ENCODE measurements around the gene SHC3. TPM values are rescaled to one million over a fixed set of nuclear protein-coding genes. Genes with fewer than 3 reads are reported as not detected.

The SHC3 gene
- total and polyA plus RNA-seq, 2 experiments from 2014 or later = 0.30 to 0.54 TPM

DNA sequence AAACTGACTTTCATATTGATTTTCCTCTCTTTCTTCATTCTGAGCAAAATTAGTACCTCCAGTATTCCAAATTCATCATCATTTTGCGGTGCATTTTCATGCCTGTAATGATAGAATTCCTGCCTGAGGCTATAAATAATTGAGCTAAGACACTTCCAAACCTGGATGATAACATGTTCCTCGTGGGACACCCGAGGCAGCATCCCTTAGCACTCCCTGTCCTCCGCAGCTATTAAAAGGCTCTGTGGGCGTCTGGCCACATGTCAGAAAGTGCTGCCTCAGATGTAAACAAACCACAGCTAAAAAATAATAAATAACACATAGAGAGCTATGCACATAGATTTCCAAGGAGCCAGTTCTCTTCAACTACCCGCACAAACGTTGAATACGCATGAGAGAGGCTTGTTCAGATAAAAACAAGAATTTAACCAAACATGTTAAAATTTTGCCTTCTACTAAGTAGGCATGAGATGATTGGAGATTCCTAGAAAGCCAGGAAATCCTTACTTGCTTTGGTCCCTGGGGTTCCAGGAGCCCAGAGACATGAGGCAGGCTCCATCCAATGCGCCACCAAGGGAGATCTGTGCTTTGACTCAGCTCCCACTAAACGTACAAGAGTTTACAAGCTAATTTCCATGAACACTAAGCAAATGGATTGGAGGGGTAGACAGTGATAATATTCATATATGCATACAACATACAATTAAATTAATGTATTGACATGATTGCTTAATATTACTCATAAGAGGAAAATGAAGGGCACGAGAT is 82.7 kb downstream of the SHC3 start:
- H3K79me2 ChIP-seq (ENCODE audit: insufficient read depth) = no peaks in the 10 kb centered on the region
- no peak for TF ChIP-seq EZH2phosphoT487 (IDR thresholded peaks at IDR 0.05; ENCODE audit: insufficient read depth, low read depth)
- no peak for TF ChIP-seq EZH2 (IDR thresholded peaks at IDR 0.05; ENCODE audit: insufficient read depth, poor library complexity, severe bottlenecking)
- H3K4me1 ChIP-seq (ENCODE audit: insufficient read depth) = no peaks in the 10 kb centered on the region
- H4K20me1 ChIP-seq (ENCODE audit: insufficient read depth) = no peaks in the 10 kb centered on the region
- no peak overlapping the region for H3K4me2 ChIP-seq (ENCODE audit: unreplicated experiment)
- H3F3A ChIP-seq (ENCODE audit: insufficient read depth) = no peaks in the 10 kb centered on the region
- no peaks in the 10 kb centered on the region for H3K27me3 ChIP-seq (replicated peaks; ENCODE audit: insufficient read depth)
- H3K4me3 ChIP-seq = no peak overlapping the region
- no peak for DNase-seq
- H2AFZ ChIP-seq = no peak overlapping the region
- H3K36me3 ChIP-seq (ENCODE audit: low read depth) = no peaks in the 10 kb centered on the region
- 90 to 92% methylated on average over 11 of the region's 11 CpGs for WGBS, 2 experiments (ENCODE audit: low coverage in 1 of 2, low lambda C conversion rate in 2 of 2, missing lambda C conversion rate in 2 of 2)
- H3K9ac ChIP-seq = no peak overlapping the region
- H3K9me3 ChIP-seq (ENCODE audit: low read depth) = no peaks in the 10 kb centered on the region
- no peaks in the 10 kb centered on the region for H3K9me2 ChIP-seq (ENCODE audit: insufficient read depth)
- in situ Hi-C loops (cut with MboI) = no loop called here
- no peak overlapping the region for H3K27ac ChIP-seq

DNA sequence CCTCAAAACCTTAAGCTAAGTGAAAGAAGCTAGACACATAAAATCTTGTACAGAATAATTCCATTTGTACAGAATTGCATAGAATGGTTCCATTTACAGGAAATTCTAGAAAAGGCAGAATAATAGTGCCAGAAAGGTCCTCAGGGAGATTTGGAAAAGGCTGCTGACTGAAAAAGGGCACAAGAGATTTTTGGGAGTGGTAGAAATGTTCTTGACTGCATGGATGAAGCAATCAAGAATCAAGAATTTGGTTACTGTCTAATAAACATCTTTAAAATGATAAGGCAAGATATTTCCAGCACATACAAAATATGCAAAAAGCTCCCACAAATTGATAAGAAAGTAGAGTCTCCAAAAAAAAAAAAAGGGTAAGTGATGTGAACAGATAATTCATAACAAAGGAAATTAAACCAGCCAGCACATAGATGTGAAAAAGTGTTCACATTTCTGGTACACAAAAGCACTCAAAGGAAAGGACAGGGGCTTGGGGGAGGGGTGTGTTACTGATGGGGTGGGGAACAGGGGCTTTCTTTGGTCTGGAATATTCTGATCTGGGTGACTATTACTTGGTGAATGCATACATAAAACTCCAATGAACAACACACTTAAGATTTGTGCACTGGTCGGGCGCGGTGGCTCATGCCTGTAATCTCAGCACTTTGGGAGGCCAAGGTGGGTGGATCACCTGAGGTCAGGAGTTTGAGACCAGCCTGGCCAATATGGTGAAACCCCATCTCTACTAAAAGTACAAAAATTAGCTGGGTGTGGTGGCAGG is 85.2 kb downstream of the SHC3 start:
- H3K9me2 ChIP-seq (ENCODE audit: insufficient read depth) = no peaks in the 10 kb centered on the region
- H4K20me1 ChIP-seq (ENCODE audit: insufficient read depth) = no peaks in the 10 kb centered on the region
- H3K9me3 ChIP-seq (ENCODE audit: low read depth) = no peaks in the 10 kb centered on the region
- in situ Hi-C loops (cut with MboI) = no loop called here
- no peak overlapping the region for H3K9ac ChIP-seq
- no peaks in the 10 kb centered on the region for H3K36me3 ChIP-seq (ENCODE audit: low read depth)
- WGBS, 2 experiments (ENCODE audit: low coverage in 1 of 2, low lambda C conversion rate in 2 of 2, missing lambda C conversion rate in 2 of 2) = 92 to 94% methylated on average over 3 of the region's 3 CpGs
- H3K4me2 ChIP-seq (ENCODE audit: unreplicated experiment) = no peak overlapping the region
- H2AFZ ChIP-seq = no peak overlapping the region
- no peak for DNase-seq
- H3K79me2 ChIP-seq (ENCODE audit: insufficient read depth) = no peaks in the 10 kb centered on the region
- H3K27me3 ChIP-seq (replicated peaks; ENCODE audit: insufficient read depth) = no peaks in the 10 kb centered on the region
- no peaks in the 10 kb centered on the region for H3F3A ChIP-seq (ENCODE audit: insufficient read depth)
- H3K4me3 ChIP-seq = no peak overlapping the region
- no peak overlapping the region for H3K27ac ChIP-seq
- no peak for TF ChIP-seq EZH2phosphoT487 (IDR thresholded peaks at IDR 0.05; ENCODE audit: insufficient read depth, low read depth)
- TF ChIP-seq EZH2 (IDR thresholded peaks at IDR 0.05; ENCODE audit: insufficient read depth, poor library complexity, severe bottlenecking) = no peak
- no peaks in the 10 kb centered on the region for H3K4me1 ChIP-seq (ENCODE audit: insufficient read depth)

- Histone ChIP-seq H4K20me1 (ENCODE audit: insufficient read depth) (no peaks in the 10 kb centered on the region), H3F3A (ENCODE audit: insufficient read depth) (no peaks in the 10 kb centered on the region), H3K9me3 (ENCODE audit: low read depth) (no peaks in the 10 kb centered on the region), H3K9me2 (ENCODE audit: insufficient read depth) (no peaks in the 10 kb centered on the region), H3K4me3 (no peak overlapping the region), H3K4me1 (ENCODE audit: insufficient read depth) (no peaks in the 10 kb centered on the region), H3K27ac (no peak overlapping the region), H3K9ac (no peak overlapping the region), H3K36me3 (ENCODE audit: low read depth) (no peaks in the 10 kb centered on the region), H2AFZ (no peak overlapping the region), H3K4me2 (ENCODE audit: unreplicated experiment) (no peak overlapping the region), H3K27me3 (replicated peaks; ENCODE audit: insufficient read depth) (no peaks in the 10 kb centered on the region), H3K79me2 (ENCODE audit: insufficient read depth) (no peaks in the 10 kb centered on the region)
- TF ChIP-seq EZH2phosphoT487 (IDR thresholded peaks at IDR 0.05; ENCODE audit: insufficient read depth, low read depth) (no peak), EZH2 (IDR thresholded peaks at IDR 0.05; ENCODE audit: insufficient read depth, poor library complexity, severe bottlenecking) (no peak)
- no peak for DNase-seq
- WGBS, 2 experiments (ENCODE audit: low coverage in 1 of 2, low lambda C conversion rate in 2 of 2, missing lambda C conversion rate in 2 of 2) = 93 to 95% methylated on average over 3 of the region's 3 CpGs
- in situ Hi-C loops (cut with MboI) = no loop called here
Observed at GRCh38 chr9:89089176-89089575, 89.4 kb downstream of the SHC3 start.

- Histone ChIP-seq H3K9me2 (ENCODE audit: insufficient read depth) (no peaks in the 10 kb centered on the region), H3K79me2 (ENCODE audit: insufficient read depth) (no peaks in the 10 kb centered on the region), H3K27ac (no peak overlapping the region), H3F3A (ENCODE audit: insufficient read depth) (peaks cover 7% of the 10 kb centered on the region; the same call in 1 of the 2 replicates), H3K4me3 (no peak overlapping the region), H4K20me1 (ENCODE audit: insufficient read depth) (no peaks in the 10 kb centered on the region), H3K9me3 (ENCODE audit: low read depth) (no peaks in the 10 kb centered on the region), H2AFZ (no peak overlapping the region), H3K4me2 (ENCODE audit: unreplicated experiment) (no peak overlapping the region), H3K9ac (no peak overlapping the region), H3K36me3 (ENCODE audit: low read depth) (no peaks in the 10 kb centered on the region), H3K4me1 (ENCODE audit: insufficient read depth) (peaks cover 17% of the 10 kb centered on the region), H3K27me3 (replicated peaks; ENCODE audit: insufficient read depth) (no peaks in the 10 kb centered on the region)
- in situ Hi-C loops (cut with MboI) = no loop called here
- DNase-seq = no peak
- TF ChIP-seq EZH2 (IDR thresholded peaks at IDR 0.05; ENCODE audit: insufficient read depth, poor library complexity, severe bottlenecking) (no peak), EZH2phosphoT487 (IDR thresholded peaks at IDR 0.05; ENCODE audit: insufficient read depth, low read depth) (no peak)
- WGBS, 2 experiments (ENCODE audit: low coverage in 1 of 2, low lambda C conversion rate in 2 of 2, missing lambda C conversion rate in 2 of 2) = 92 to 95% methylated on average over 6 of the region's 6 CpGs
Observed at GRCh38 chr9:89083626-89084025, 95.0 kb downstream of the SHC3 start.
